ENCODE measurements around the gene SLC41A1. TPM values are rescaled to one million over a fixed set of nuclear protein-coding genes. Genes with fewer than 3 reads are reported as not detected.
A peak's percentile ranks its signal among the peaks of the same experiment; 100 is the strongest.

SLC41A1 gene
- total and polyA plus RNA-seq, 9 of the 15 experiments (the other 6 are each of a cell fraction or from before 2014, with no cell fraction given), result 4.1 to 29.3 (median 11.4) TPM

DNA sequence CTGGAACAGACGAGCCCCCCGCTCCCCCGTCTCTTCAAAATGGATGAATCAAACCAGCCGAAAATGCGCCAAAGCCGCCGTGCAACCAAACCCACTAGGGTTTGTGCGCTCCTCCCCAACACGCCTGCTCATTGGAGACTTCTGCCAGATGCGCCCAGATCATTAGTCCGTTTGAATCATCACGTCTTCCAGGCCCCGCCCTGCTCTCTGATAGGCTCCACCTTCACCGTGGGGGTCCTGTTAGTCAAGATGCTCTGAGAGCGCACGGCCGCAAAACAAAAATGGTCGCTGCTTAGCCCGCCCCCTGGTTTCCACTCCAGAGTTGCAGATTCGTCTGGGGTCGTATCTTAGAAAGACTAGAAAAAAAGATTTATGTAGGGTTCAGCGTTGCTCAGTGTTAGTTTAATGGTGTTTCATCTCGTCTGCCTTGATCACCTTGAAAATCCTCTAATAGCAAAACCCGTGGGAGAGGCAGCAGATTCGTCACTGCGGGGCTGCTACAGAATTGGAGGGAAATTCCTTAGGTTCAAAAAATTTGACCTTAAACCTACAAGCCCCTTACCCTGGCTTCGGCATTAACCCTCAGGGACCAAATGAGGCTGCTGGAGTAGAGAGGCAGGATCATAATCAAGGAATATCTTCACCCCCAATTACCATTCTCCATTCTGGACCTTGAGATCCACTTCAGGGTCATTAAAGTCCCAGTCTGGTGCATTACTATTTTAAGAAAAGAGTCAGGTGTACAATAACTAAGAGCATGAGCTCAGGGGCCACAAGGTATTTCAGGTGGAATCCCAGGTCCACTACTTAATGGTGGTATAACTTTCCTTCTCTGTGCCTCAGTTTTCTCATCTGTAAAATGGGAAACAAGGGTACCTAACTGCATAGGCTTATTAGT lies 62.6 kb downstream of the SLC41A1 start, which contains the start of gene NUCKS1 (continued):
- TF ChIP-seq ZNF830 (CRISPR knock-in tag; IDR thresholded peaks at IDR 0.05), result no peak; the same call in 1 of the 2 replicates
- TF ChIP-seq, protein P1, sequence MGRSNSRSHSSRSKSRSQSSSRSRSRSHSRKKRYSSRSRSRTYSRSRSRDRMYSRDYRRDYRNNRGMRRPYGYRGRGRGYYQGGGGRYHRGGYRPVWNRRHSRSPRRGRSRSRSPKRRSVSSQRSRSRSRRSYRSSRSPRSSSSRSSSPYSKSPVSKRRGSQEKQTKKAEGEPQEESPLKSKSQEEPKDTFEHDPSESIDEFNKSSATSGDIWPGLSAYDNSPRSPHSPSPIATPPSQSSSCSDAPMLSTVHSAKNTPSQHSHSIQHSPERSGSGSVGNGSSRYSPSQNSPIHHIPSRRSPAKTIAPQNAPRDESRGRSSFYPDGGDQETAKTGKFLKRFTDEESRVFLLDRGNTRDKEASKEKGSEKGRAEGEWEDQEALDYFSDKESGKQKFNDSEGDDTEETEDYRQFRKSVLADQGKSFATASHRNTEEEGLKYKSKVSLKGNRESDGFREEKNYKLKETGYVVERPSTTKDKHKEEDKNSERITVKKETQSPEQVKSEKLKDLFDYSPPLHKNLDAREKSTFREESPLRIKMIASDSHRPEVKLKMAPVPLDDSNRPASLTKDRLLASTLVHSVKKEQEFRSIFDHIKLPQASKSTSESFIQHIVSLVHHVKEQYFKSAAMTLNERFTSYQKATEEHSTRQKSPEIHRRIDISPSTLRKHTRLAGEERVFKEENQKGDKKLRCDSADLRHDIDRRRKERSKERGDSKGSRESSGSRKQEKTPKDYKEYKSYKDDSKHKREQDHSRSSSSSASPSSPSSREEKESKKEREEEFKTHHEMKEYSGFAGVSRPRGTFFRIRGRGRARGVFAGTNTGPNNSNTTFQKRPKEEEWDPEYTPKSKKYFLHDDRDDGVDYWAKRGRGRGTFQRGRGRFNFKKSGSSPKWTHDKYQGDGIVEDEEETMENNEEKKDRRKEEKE (IDR thresholded peaks at IDR 0.05; ENCODE audit: borderline replicate concordance in 1 of 2, control insufficient read depth in 1 of 2, low read depth in 2 of 2, low read length in 1 of 2), result peak in 1 of 2 experiments; percentile 77; a peak in 1 of 4 replicates
- TF ChIP-seq ATF4 (CRISPR knock-in tag; IDR thresholded peaks at IDR 0.05), result 0 out of 2 replicates have a peak, but pooled peaks have one; percentile 40
- TF ChIP-seq ETS2 (tag; IDR thresholded peaks at IDR 0.05; ENCODE audit: borderline replicate concordance, poor library complexity, severe bottlenecking), result peak; percentile 65
- peak; percentile 41 for TF ChIP-seq ZNF766 (CRISPR knock-in tag; conservative IDR thresholded peaks at IDR 0.05)
- peak; percentile 99 for TF ChIP-seq MYBL2 (IDR thresholded peaks at IDR 0.05; ENCODE audit: low read depth)
- TF ChIP-seq MYBL2 (CRISPR knock-in tag; IDR thresholded peaks at IDR 0.05; ENCODE audit: borderline replicate concordance), result peak; percentile 84; the same call in 1 of the 2 replicates
- TF ChIP-seq MTA1 (IDR thresholded peaks at IDR 0.05; ENCODE audit: borderline replicate concordance), result 0 out of 2 replicates have a peak, but pooled peaks have one; percentile 18
- TF ChIP-seq ZFP30 (CRISPR knock-in tag; IDR thresholded peaks at IDR 0.05; ENCODE audit: borderline replicate concordance), result no peak
- peak in 1 of 2 experiments; percentile 81; a peak in 3 of 4 replicates for TF ChIP-seq TRIM24 (IDR thresholded peaks at IDR 0.05)
- TF ChIP-seq KLF1 (tag; IDR thresholded peaks at IDR 0.05), result 0 out of 2 replicates have a peak, but pooled peaks have one; percentile 32
- peak; percentile 74 for TF ChIP-seq TAF7 (tag; IDR thresholded peaks at IDR 0.05)
- no peak for TF ChIP-seq ZNF780A (CRISPR knock-in tag; IDR thresholded peaks at IDR 0.05)
- TF ChIP-seq NCOA4 (IDR thresholded peaks at IDR 0.05; ENCODE audit: partially characterized antibody), result peak; percentile 33
- peak; percentile 85 for TF ChIP-seq POLR2A (conservative IDR thresholded peaks at IDR 0.05)
- no peak for TF ChIP-seq CCNT2 (IDR thresholded peaks at IDR 0.05; ENCODE audit: borderline replicate concordance, extremely low read depth, insufficient read length, low read depth, low read length)
- TF ChIP-seq ZNF41 (CRISPR knock-in tag; conservative IDR thresholded peaks at IDR 0.05), result peak; percentile 72; the same call in 1 of the 2 replicates
- peak; percentile 9; the same call in 1 of the 2 replicates for TF ChIP-seq TEAD4 (IDR thresholded peaks at IDR 0.05; ENCODE audit: low read length)
- TF ChIP-seq TEAD4 (CRISPR knock-in tag; IDR thresholded peaks at IDR 0.05; ENCODE audit: borderline replicate concordance), result no peak
- TF ChIP-seq ESRRB (CRISPR knock-in tag; IDR thresholded peaks at IDR 0.05; ENCODE audit: borderline replicate concordance), result 0 out of 2 replicates have a peak, but pooled peaks have one; percentile 10
- no peak for TF ChIP-seq ZNF347 (CRISPR knock-in tag; IDR thresholded peaks at IDR 0.05; ENCODE audit: low read depth)

Data from K562 (cell line).